ENCODE results near the gene RBL2.
"Not testable (repeated sequence)": the region's sequence is repeated elsewhere in the genome, so short reads cannot be mapped to it uniquely, and the experiment has no call there.

DNA sequence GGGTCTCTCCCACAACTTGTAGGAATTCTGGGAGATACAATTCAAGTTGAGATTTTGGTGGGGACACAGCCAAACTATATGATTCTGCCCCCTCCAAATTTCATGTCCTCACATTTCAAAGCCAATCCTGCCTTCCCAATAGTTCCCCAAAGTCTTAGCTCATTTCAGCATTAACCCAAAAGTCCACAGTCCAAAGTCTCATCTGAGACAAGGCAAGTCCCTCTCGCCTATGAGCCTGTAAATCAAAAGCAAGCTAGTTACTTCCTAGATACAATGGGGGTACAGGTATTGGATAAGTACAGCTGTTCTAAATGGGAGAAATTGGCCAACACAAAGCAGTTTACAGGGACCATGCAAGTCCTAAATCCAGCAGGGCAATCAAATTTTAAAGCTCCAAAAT is 78.5 kb downstream of the RBL2 start:
- TF ChIP-seq, protein P1, sequence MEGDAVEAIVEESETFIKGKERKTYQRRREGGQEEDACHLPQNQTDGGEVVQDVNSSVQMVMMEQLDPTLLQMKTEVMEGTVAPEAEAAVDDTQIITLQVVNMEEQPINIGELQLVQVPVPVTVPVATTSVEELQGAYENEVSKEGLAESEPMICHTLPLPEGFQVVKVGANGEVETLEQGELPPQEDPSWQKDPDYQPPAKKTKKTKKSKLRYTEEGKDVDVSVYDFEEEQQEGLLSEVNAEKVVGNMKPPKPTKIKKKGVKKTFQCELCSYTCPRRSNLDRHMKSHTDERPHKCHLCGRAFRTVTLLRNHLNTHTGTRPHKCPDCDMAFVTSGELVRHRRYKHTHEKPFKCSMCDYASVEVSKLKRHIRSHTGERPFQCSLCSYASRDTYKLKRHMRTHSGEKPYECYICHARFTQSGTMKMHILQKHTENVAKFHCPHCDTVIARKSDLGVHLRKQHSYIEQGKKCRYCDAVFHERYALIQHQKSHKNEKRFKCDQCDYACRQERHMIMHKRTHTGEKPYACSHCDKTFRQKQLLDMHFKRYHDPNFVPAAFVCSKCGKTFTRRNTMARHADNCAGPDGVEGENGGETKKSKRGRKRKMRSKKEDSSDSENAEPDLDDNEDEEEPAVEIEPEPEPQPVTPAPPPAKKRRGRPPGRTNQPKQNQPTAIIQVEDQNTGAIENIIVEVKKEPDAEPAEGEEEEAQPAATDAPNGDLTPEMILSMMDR (IDR thresholded peaks at IDR 0.05): not testable (repeated sequence)
- not testable (repeated sequence) for TF ChIP-seq ZFX (IDR thresholded peaks at IDR 0.05; ENCODE audit: borderline replicate concordance)
